ENCODE data around the gene EXOC3L4. TPM values are rescaled to one million over a fixed set of nuclear protein-coding genes. Genes with fewer than 3 reads are reported as not detected.

The EXOC3L4 gene
- total and polyA plus RNA-seq, 2 donors (not counting 1 experiment from before 2014, with no cell fraction given), result not detected

DNA sequence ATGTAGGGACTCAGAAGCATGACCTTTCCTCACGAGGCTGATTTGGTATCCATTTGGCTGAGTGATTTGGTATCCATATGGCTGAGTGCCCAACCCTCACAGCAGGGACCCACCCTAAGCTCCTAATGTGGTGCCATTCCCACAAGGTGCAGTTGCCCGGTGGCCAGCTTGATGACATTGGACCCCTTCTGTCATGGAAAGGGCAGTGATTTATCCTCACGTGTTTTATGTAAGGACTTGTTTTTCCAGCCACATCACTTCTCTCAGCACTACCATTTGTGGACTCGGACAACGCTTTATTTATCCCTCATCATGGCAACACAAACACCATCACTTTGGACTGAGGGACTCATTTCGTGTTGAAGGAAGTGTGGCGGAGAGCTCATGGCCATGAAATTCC lies 28.7 kb upstream of the EXOC3L4 start:
- H4K20me1 ChIP-seq (ENCODE audit: control insufficient read depth, insufficient read depth, low read length, poor library complexity, severe bottlenecking), result no peaks in the 10 kb centered on the region
- H3K4me3 ChIP-seq (ENCODE audit: control extremely low read depth in 1 of 5, extremely low read depth in 1 of 5, insufficient read depth in 1 of 5, low read depth in 2 of 5, low read length in 4 of 5), result no peak overlapping the region
- 89% methylated on average over 4 of the region's 7 CpGs for WGBS (ENCODE audit: insufficient coverage)
- no peaks in the 10 kb centered on the region for H3K4me1 Mint-ChIP-seq
- no peak overlapping the region for H3K4me2 ChIP-seq (replicated peaks; ENCODE audit: low read depth, low read length, poor library complexity, severe bottlenecking)
- no peaks in the 10 kb centered on the region for H3K4me1 ChIP-seq (ENCODE audit: control insufficient read depth in 2 of 2, insufficient read depth in 2 of 2, low read length in 2 of 2)
- H3K27ac Mint-ChIP-seq, result no peak overlapping the region
- no peak overlapping the region for H3K4me3 Mint-ChIP-seq
- DNase-seq, result no peak
- no peak overlapping the region for H2AFZ ChIP-seq (ENCODE audit: insufficient read depth, low read depth, low read length, poor library complexity, severe bottlenecking)
- ChIA-PET POLR2A (no interaction called here), CTCF (no interaction called here)
- peaks cover 0 to 4% (median 0%) of the 10 kb centered on the region in 4 experiments for H3K27me3 ChIP-seq (replicated peaks in 1 of 4; ENCODE audit: control extremely low read depth in 1 of 4, control insufficient read depth in 3 of 4, insufficient read depth in 4 of 4, low read length in 3 of 4)
- intact Hi-C loops (cut with micrococcal nuclease), result no loop called here
- no peaks in the 10 kb centered on the region for H3K79me2 ChIP-seq (ENCODE audit: control insufficient read depth, insufficient read depth, low read length)
- peaks cover 3% of the 10 kb centered on the region for H3K27me3 Mint-ChIP-seq
- no peak for ATAC-seq (ENCODE audit: low read depth)
- TF ChIP-seq, protein P1, sequence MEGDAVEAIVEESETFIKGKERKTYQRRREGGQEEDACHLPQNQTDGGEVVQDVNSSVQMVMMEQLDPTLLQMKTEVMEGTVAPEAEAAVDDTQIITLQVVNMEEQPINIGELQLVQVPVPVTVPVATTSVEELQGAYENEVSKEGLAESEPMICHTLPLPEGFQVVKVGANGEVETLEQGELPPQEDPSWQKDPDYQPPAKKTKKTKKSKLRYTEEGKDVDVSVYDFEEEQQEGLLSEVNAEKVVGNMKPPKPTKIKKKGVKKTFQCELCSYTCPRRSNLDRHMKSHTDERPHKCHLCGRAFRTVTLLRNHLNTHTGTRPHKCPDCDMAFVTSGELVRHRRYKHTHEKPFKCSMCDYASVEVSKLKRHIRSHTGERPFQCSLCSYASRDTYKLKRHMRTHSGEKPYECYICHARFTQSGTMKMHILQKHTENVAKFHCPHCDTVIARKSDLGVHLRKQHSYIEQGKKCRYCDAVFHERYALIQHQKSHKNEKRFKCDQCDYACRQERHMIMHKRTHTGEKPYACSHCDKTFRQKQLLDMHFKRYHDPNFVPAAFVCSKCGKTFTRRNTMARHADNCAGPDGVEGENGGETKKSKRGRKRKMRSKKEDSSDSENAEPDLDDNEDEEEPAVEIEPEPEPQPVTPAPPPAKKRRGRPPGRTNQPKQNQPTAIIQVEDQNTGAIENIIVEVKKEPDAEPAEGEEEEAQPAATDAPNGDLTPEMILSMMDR (IDR thresholded peaks at IDR 0.05), result no peak
- TF ChIP-seq EZH2 (IDR thresholded peaks at IDR 0.05; ENCODE audit: borderline replicate concordance, insufficient read depth, low read depth, low read length, poor library complexity, severe bottlenecking), result no peak
- no peaks in the 10 kb centered on the region for H3K36me3 ChIP-seq (replicated peaks in 1 of 2; ENCODE audit: control extremely low read depth in 1 of 2, control insufficient read depth in 1 of 2, extremely low read depth in 1 of 2, insufficient read depth in 2 of 2, low read length in 1 of 2)
- H3K9me3 ChIP-seq (ENCODE audit: control extremely low read depth in 1 of 3, control insufficient read depth in 2 of 3, insufficient read depth in 1 of 3, low read length in 2 of 3), result peaks cover 0 to 4% (median 0%) of the 10 kb centered on the region in 3 donors
- no peak overlapping the region for H3K9ac ChIP-seq (ENCODE audit: low read length)
- no peaks in the 10 kb centered on the region for H3K9me3 Mint-ChIP-seq (ENCODE audit: insufficient read depth)
- H3K27ac ChIP-seq (ENCODE audit: low read length in 2 of 2), result no peak overlapping the region

DNA sequence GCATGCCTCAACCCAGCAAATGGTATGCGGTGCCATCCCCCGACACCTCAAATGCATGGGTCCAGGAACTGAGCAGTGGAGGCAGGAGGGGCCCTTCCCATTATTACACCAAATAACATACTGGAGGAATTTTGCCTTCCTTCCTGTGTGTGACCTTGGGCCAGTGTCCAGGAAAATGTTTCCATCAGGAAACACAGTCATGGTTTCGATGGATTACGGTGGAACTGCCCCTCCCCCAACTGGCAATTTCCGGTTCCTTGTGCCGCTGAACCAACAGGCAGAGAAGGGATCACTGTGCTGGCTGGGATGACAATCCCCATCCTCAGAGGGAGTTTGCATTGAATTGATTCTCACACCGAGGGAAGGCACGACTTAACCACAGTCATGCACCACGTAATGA lies 28.1 kb upstream of the EXOC3L4 start:
- no peaks in the 10 kb centered on the region for H3K36me3 ChIP-seq (replicated peaks in 1 of 2; ENCODE audit: control extremely low read depth in 1 of 2, control insufficient read depth in 1 of 2, extremely low read depth in 1 of 2, insufficient read depth in 2 of 2, low read length in 1 of 2)
- Mint-ChIP-seq H3K4me3 (no peak overlapping the region), H3K27ac (no peak overlapping the region), H3K27me3 (peaks cover 3% of the 10 kb centered on the region), H3K4me1 (no peaks in the 10 kb centered on the region), H3K9me3 (ENCODE audit: insufficient read depth) (no peaks in the 10 kb centered on the region)
- no peak overlapping the region for H3K27ac ChIP-seq (ENCODE audit: low read length in 2 of 2)
- DNase-seq (no peak), ATAC-seq (ENCODE audit: low read depth) (no peak)
- H4K20me1 ChIP-seq (ENCODE audit: control insufficient read depth, insufficient read depth, low read length, poor library complexity, severe bottlenecking), result no peaks in the 10 kb centered on the region
- peaks cover 0 to 4% (median 0%) of the 10 kb centered on the region in 4 experiments for H3K27me3 ChIP-seq (replicated peaks in 1 of 4; ENCODE audit: control extremely low read depth in 1 of 4, control insufficient read depth in 3 of 4, insufficient read depth in 4 of 4, low read length in 3 of 4)
- 77% methylated on average over 5 of the region's 9 CpGs for WGBS (ENCODE audit: insufficient coverage)
- no peak overlapping the region for H3K9ac ChIP-seq (ENCODE audit: low read length)
- H3K79me2 ChIP-seq (ENCODE audit: control insufficient read depth, insufficient read depth, low read length), result no peaks in the 10 kb centered on the region
- POLR2A ChIA-PET, result no interaction called here
- intact Hi-C loops (cut with micrococcal nuclease), result no loop called here
- H3K4me2 ChIP-seq (replicated peaks; ENCODE audit: low read depth, low read length, poor library complexity, severe bottlenecking), result no peak overlapping the region
- CTCF ChIA-PET, result no interaction called here
- no peak overlapping the region for H3K4me3 ChIP-seq (ENCODE audit: control extremely low read depth in 1 of 5, extremely low read depth in 1 of 5, insufficient read depth in 1 of 5, low read depth in 2 of 5, low read length in 4 of 5)
- H2AFZ ChIP-seq (ENCODE audit: insufficient read depth, low read depth, low read length, poor library complexity, severe bottlenecking), result no peak overlapping the region
- H3K9me3 ChIP-seq (ENCODE audit: control extremely low read depth in 1 of 3, control insufficient read depth in 2 of 3, insufficient read depth in 1 of 3, low read length in 2 of 3), result peaks cover 0 to 4% (median 0%) of the 10 kb centered on the region in 3 donors
- no peaks in the 10 kb centered on the region for H3K4me1 ChIP-seq (ENCODE audit: control insufficient read depth in 2 of 2, insufficient read depth in 2 of 2, low read length in 2 of 2)
- TF ChIP-seq, protein P1 (IDR thresholded peaks at IDR 0.05), result no peak
- no peak for TF ChIP-seq EZH2 (IDR thresholded peaks at IDR 0.05; ENCODE audit: borderline replicate concordance, insufficient read depth, low read depth, low read length, poor library complexity, severe bottlenecking)

All from B cell (primary cell).